CD4-positive, alpha-beta T cell treated with Interleukin-4 for 1 hour (primary cell): ENCODE results near the gene FMNL3.

ENCODE experiments used
- DNase-seq, 2 donors: peaks; one replicate each; pipeline ENCODE4 v3.0.0-alpha.2; 2020 to 2022

Gene FMNL3

DNA sequence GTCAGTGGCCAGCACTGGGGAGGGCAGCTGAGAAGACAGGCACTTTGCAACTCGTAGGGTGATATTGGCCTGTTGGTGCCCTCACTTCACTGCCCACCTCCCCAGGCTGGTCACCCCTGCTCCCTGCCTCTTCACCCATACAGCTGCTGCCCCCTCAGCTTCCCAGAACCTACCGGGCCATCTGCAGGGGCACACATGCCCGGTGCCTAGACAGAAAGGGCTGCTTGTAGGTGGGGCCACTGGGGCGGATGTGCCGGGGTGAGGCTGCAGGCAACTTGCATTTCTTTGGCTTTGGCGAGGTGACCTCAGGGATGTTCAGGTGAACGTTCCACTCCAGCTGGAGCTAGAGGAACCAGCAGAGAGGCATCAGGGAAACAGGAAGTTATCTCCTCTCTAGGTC, 118.9 kb downstream of the FMNL3 start:
- DNase-seq = no peak

DNA sequence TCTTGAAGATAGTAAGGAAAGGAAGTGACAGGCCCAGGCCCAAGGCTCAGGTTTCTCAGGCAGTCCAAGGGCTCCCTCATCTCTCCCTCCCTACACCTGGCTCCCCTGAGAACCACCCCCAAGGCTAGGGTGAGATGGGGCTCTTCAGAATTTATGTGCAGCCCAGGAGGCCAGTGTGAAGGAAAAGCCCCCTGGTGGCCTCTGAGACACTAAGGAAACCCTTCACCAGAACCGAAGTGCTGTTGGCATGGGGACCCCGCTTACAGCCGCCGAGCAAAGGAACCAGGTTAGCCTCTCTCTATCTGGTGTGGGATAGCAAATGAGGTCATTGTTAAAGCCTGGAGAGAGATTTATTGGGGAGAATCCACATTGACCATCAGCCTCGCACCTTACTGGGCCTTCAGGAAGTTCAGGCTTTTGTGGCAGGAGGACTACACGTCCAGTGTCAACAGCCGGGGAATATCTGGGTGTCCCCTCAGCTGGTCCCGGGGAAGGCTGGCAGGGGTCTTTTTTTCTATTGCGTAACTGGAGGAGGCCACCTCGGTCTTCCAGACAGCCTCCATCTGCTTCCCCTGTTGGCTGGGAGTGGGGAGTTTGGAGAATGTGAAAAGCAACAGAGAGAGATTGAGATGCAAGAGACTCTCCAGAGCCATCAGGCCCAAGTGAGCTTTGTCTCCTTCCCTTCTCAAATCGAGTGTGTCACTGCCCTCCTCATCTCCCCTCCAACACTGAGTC, 119.9 kb downstream of the FMNL3 start:
- no peak for DNase-seq
